Measurements from ENCODE around the gene MCOLN2. TPM values are rescaled to one million over a fixed set of nuclear protein-coding genes. Genes with fewer than 3 reads are reported as not detected.

The MCOLN2 gene
- total RNA-seq, 1 donor: 1.7 TPM

- H3K4me3 ChIP-seq (ENCODE audit: low read depth, low read length): no peak overlapping the region
- peak; percentile 79 for DNase-seq (ENCODE audit: low read depth)
- TF ChIP-seq, protein P1, sequence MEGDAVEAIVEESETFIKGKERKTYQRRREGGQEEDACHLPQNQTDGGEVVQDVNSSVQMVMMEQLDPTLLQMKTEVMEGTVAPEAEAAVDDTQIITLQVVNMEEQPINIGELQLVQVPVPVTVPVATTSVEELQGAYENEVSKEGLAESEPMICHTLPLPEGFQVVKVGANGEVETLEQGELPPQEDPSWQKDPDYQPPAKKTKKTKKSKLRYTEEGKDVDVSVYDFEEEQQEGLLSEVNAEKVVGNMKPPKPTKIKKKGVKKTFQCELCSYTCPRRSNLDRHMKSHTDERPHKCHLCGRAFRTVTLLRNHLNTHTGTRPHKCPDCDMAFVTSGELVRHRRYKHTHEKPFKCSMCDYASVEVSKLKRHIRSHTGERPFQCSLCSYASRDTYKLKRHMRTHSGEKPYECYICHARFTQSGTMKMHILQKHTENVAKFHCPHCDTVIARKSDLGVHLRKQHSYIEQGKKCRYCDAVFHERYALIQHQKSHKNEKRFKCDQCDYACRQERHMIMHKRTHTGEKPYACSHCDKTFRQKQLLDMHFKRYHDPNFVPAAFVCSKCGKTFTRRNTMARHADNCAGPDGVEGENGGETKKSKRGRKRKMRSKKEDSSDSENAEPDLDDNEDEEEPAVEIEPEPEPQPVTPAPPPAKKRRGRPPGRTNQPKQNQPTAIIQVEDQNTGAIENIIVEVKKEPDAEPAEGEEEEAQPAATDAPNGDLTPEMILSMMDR (IDR thresholded peaks at IDR 0.05; ENCODE audit: insufficient read depth, low read depth, low read length): peak; percentile 87
Measured at GRCh38 chr1:84936116-84936810, 60.6 kb downstream of the MCOLN2 start.

- DNase-seq (ENCODE audit: low read depth): no peak
- TF ChIP-seq, protein P1 (IDR thresholded peaks at IDR 0.05; ENCODE audit: insufficient read depth, low read depth, low read length): no peak
- H3K4me3 ChIP-seq (ENCODE audit: low read depth, low read length): no peak overlapping the region
Measured at GRCh38 chr1:84933011-84933611, 63.8 kb downstream of the MCOLN2 start.

DNA sequence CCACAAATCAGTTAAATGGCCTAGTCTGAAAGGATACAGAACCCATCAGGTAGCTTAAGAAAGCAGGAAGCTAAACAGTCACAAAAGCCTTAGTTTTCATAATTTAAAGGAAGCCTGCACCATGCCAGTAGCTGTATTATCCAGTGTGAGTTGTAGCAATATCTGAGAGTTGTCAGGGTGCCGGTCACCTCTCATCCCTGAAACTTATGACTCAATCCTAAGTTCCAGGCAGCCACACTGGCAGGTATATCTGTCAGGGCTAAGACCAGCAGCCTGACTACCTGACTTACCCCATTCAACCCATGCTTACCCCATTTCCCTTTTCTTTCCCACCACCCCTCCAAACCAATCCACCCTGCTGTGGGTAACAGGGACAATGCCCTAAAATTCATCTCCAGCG, 66.1 kb downstream of the MCOLN2 start:
- no peak overlapping the region for H3K4me3 ChIP-seq (ENCODE audit: low read depth, low read length)
- DNase-seq (ENCODE audit: low read depth): no peak
- TF ChIP-seq, protein P1 (IDR thresholded peaks at IDR 0.05; ENCODE audit: insufficient read depth, low read depth, low read length): no peak

DNA sequence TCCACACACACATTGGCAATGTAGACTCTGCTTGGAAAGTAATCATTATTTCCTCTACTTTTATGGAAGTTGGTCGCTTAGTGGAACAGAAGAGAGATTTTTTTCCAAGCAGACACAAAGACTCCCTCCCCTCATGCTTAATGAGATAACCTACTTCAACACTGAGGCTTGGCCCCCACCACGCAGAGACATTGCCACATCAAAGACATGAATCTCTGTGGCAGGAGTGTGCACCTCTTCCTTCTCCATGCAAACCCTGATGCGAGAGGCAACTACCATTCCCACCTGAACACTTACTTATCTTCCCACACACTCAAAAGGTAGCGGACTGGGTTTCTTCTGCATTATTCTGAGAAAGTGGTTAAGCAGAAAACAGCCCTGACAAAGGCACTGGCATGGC, 66.6 kb downstream of the MCOLN2 start:
- H3K4me3 ChIP-seq (ENCODE audit: low read depth, low read length): no peak overlapping the region
- no peak for DNase-seq (ENCODE audit: low read depth)
- TF ChIP-seq, protein P1 (IDR thresholded peaks at IDR 0.05; ENCODE audit: insufficient read depth, low read depth, low read length): no peak

GRCh38 chr1:84929581-84929980, 67.3 kb downstream of the MCOLN2 start:
- H3K4me3 ChIP-seq (ENCODE audit: low read depth, low read length): no peak overlapping the region
- no peak for DNase-seq (ENCODE audit: low read depth)
- TF ChIP-seq, protein P1 (IDR thresholded peaks at IDR 0.05; ENCODE audit: insufficient read depth, low read depth, low read length): no peak

DNA sequence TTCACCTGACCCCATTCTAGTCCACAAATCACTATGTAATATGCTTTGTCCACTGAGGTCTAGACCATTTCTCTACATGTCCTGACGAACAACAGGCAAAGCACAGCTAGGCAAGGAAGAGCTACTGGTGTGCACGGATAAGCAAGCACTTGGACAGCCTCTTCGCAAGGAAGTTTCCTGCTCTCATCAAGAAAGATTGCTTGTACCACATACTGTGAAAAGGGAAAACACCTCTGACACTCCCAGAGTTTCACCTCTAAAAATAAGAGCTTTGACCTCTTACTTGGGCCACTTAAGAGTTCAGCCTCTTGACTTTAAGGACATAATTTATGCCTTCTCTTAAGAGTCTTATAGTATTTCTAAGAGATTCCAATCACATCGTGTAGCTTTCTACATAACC, 67.9 kb downstream of the MCOLN2 start:
- TF ChIP-seq, protein P1 (IDR thresholded peaks at IDR 0.05; ENCODE audit: insufficient read depth, low read depth, low read length): no peak
- no peak overlapping the region for H3K4me3 ChIP-seq (ENCODE audit: low read depth, low read length)
- no peak for DNase-seq (ENCODE audit: low read depth)
